Mesodermal cell (in vitro differentiated cells): ENCODE results near the gene ASNSD1.

Source experiments
- H3K27ac ChIP-seq: 2 replicates; pipeline ENCODE4 v1.7.0; 2013; ENCODE audit warnings: mild to moderate bottlenecking, low read depth, low read length, moderate library complexity; ENCODE audit not compliant: severe bottlenecking
- H3K36me3 ChIP-seq: 2 replicates; pipeline ENCODE4 v1.7.1; 2013; ENCODE audit warnings: mild to moderate bottlenecking, low read length, moderate library complexity; ENCODE audit not compliant: control insufficient read depth, insufficient read depth
- H3K4me1 ChIP-seq: one replicate; pipeline ENCODE4 v1.7.1; 2013; ENCODE audit warnings: mild to moderate bottlenecking, low read length; ENCODE audit not compliant: insufficient read depth, control insufficient read depth, poor library complexity, severe bottlenecking
- H3K4me3 ChIP-seq: 2 replicates; pipeline ENCODE4 v1.7.0; 2013; ENCODE audit warnings: low read length, control low read depth, mild to moderate bottlenecking; ENCODE audit not compliant: insufficient read depth, poor library complexity, severe bottlenecking; ENCODE audit errors: extremely low read depth
- H3K9me3 ChIP-seq: 2 replicates; pipeline ENCODE4 v1.7.1; 2013; ENCODE audit warnings: mild to moderate bottlenecking, low read length, moderate library complexity; ENCODE audit not compliant: control insufficient read depth
- WGBS, 2 experiments: methylation state at CpG; one replicate each; pipeline ENCODE4 v1.1.5; 2013; ENCODE audit warnings: missing lambda C conversion rate in 2 of 2; ENCODE audit not compliant: insufficient coverage in 2 of 2; 5-methylcytosine and 5-hydroxymethylcytosine counted together

ASNSD1 gene

GRCh38 chr2:189628817-189629530 lies 32.3 kb upstream of the ASNSD1 start:
- no peaks in the 10 kb centered on the region for H3K36me3 ChIP-seq
- H3K4me1 ChIP-seq = peaks cover 9% of the 10 kb centered on the region
- no peak overlapping the region for H3K27ac ChIP-seq
- no peaks in the 10 kb centered on the region for H3K9me3 ChIP-seq
- H3K4me3 ChIP-seq = no peak overlapping the region
- WGBS, 2 experiments = 94 to 96% methylated on average over 8 of the region's 9 CpGs

- Histone ChIP-seq H3K27ac (no peak overlapping the region), H3K4me1 (peaks cover 9% of the 10 kb centered on the region), H3K36me3 (no peaks in the 10 kb centered on the region), H3K4me3 (no peak overlapping the region), H3K9me3 (no peaks in the 10 kb centered on the region)
- 100% methylated on average over 2 to 3 of the region's 10 CpGs for WGBS, 2 experiments
These were observed 31.5 kb upstream of the ASNSD1 start for GRCh38 chr2:189629531-189630453.

GRCh38 chr2:189631849-189632248 lies 29.4 kb upstream of the ASNSD1 start:
- H3K4me3 ChIP-seq = no peak overlapping the region
- H3K27ac ChIP-seq = no peak overlapping the region
- peaks cover 9% of the 10 kb centered on the region for H3K4me1 ChIP-seq
- no peaks in the 10 kb centered on the region for H3K9me3 ChIP-seq
- H3K36me3 ChIP-seq = no peaks in the 10 kb centered on the region
- WGBS, 2 experiments = 89 to 100% methylated on average over 1 to 3 of the region's 4 CpGs

- H3K9me3 ChIP-seq = no peaks in the 10 kb centered on the region
- H3K4me3 ChIP-seq = no peak overlapping the region
- 54% methylated on average over 2 to 5 of the region's 5 CpGs for whole genome bisulfite sequencing, 2 experiments
- peaks cover 9% of the 10 kb centered on the region for H3K4me1 ChIP-seq
- H3K36me3 ChIP-seq = no peaks in the 10 kb centered on the region
- no peak overlapping the region for H3K27ac ChIP-seq
These were observed 27.9 kb upstream of the ASNSD1 start for GRCh38 chr2:189633392-189633811.

GRCh38 chr2:189635353-189635752 lies 25.9 kb upstream of the ASNSD1 start:
- H3K4me1 ChIP-seq = peaks cover 6% of the 10 kb centered on the region
- H3K9me3 ChIP-seq = no peaks in the 10 kb centered on the region
- 87 to 90% methylated on average over 2 of the region's 2 CpGs for WGBS, 2 experiments
- no peak overlapping the region for H3K27ac ChIP-seq
- H3K4me3 ChIP-seq = no peak overlapping the region
- H3K36me3 ChIP-seq = no peaks in the 10 kb centered on the region

- Histone ChIP-seq H3K9me3 (no peaks in the 10 kb centered on the region), H3K4me1 (peaks cover 8% of the 10 kb centered on the region), H3K4me3 (no peak overlapping the region), H3K27ac (no peak overlapping the region), H3K36me3 (no peaks in the 10 kb centered on the region)
- WGBS, 2 experiments = 76 to 96% methylated on average over 2 to 3 of the region's 4 CpGs
These were observed 22.8 kb upstream of the ASNSD1 start for GRCh38 chr2:189638301-189639006.

GRCh38 chr2:189639007-189639609 lies 22.2 kb upstream of the ASNSD1 start:
- Histone ChIP-seq H3K36me3 (no peaks in the 10 kb centered on the region), H3K27ac (no peak overlapping the region), H3K4me3 (no peak overlapping the region), H3K4me1 (peaks cover 8% of the 10 kb centered on the region), H3K9me3 (no peaks in the 10 kb centered on the region)
- 40 to 50% methylated on average over 2 of the region's 3 CpGs for WGBS, 2 experiments

GRCh38 chr2:189641002-189641401 lies 20.3 kb upstream of the ASNSD1 start:
- Histone ChIP-seq H3K4me1 (peaks cover 8% of the 10 kb centered on the region), H3K27ac (no peak overlapping the region), H3K4me3 (no peak overlapping the region), H3K9me3 (no peaks in the 10 kb centered on the region), H3K36me3 (no peaks in the 10 kb centered on the region)
- 29 to 38% methylated on average over 1 of the region's 1 CpG for WGBS, 2 experiments

- Histone ChIP-seq H3K4me1 (peaks cover 8% of the 10 kb centered on the region), H3K36me3 (no peaks in the 10 kb centered on the region), H3K27ac (no peak overlapping the region), H3K9me3 (no peaks in the 10 kb centered on the region), H3K4me3 (no peak overlapping the region)
- WGBS, 2 experiments = 80 to 92% methylated on average over 2 of the region's 2 CpGs
These were observed 19.7 kb upstream of the ASNSD1 start for GRCh38 chr2:189641590-189641989.

- no peak overlapping the region for H3K27ac ChIP-seq
- no peaks in the 10 kb centered on the region for H3K9me3 ChIP-seq
- H3K36me3 ChIP-seq = no peaks in the 10 kb centered on the region
- H3K4me3 ChIP-seq = no peak overlapping the region
- H3K4me1 ChIP-seq = peaks cover 1% of the 10 kb centered on the region
These were observed 14.7 kb upstream of the ASNSD1 start for GRCh38 chr2:189646521-189646920.
